NB4 (cell line): ENCODE measurements around the gene MOB3C.

Source experiments
- CTCF ChIP-seq: IDR thresholded peaks from one replicate; pipeline ENCODE4 v1.5.1; 2012; ENCODE audit warnings: low read depth, low read length
- POLR2A ChIP-seq: IDR thresholded peaks from 2 replicates; pipeline ENCODE4 v1.6.1; 2011; ENCODE audit warnings: mild to moderate bottlenecking; ENCODE audit not compliant: insufficient read length; ENCODE audit errors: extremely low read depth
- TF ChIP-seq, protein P1 (sequence below): IDR thresholded peaks from 2 replicates; pipeline ENCODE4 v1.6.1; 2011; ENCODE audit warnings: low read depth, low read length

DNA sequence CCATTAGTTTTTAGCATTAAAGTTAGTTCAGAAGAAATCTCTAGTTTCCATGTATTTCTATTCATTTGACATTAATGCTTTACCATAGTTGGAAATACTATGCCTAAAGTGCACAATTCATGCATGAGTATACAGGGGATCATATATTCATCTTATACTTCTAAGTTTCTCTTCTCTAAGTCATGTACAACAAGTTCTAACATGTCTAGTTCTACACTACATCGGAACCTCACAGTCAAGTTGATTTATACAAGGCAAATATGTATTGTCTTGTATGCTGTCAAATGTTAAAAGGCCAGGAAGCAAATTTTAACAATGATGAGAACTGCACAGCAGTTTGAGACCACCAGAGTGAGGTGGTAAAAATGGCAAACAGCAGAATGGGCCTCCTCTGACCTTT is 22.9 kb upstream of the MOB3C start:
- no peak for TF ChIP-seq CTCF
- TF ChIP-seq POLR2A, result no peak
- TF ChIP-seq, protein P1, sequence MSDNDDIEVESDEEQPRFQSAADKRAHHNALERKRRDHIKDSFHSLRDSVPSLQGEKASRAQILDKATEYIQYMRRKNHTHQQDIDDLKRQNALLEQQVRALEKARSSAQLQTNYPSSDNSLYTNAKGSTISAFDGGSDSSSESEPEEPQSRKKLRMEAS, result no peak
